DMS53 treated with DMSO at 0.1 percent for 48 hours (cell line): ENCODE data around the gene KANK3.
"Not testable (repeated sequence)": the region's sequence is repeated elsewhere in the genome, so short reads cannot be mapped to it uniquely, and the experiment has no call there.

Experiments
- DNase-seq: peaks from one replicate; lab custom pipeline; 2025; ENCODE audit not compliant: unreplicated experiment; lab: John Stamatoyannopoulos, UW

The KANK3 gene

GRCh38 chr19:8320564-8321066, 22.4 kb downstream of the KANK3 start:
- DNase-seq: no peak

- DNase-seq: no peak
Observed at GRCh38 chr19:8319807-8320520, 23.1 kb downstream of the KANK3 start.

- DNase-seq: not testable (repeated sequence)
Observed at GRCh38 chr19:8318835-8319234, 24.2 kb downstream of the KANK3 start.

GRCh38 chr19:8316351-8317125, 26.5 kb downstream of the KANK3 start:
- no peak for DNase-seq

- DNase-seq: not testable (repeated sequence)
Observed at GRCh38 chr19:8314981-8315640, 28.0 kb downstream of the KANK3 start.

GRCh38 chr19:8311461-8312260, 31.4 kb downstream of the KANK3 start:
- no peak for DNase-seq

GRCh38 chr19:8310342-8311055, 32.6 kb downstream of the KANK3 start:
- no peak for DNase-seq

GRCh38 chr19:8308891-8309291, 34.2 kb downstream of the KANK3 start:
- no peak for DNase-seq

- DNase-seq: peak; percentile 61
Observed at GRCh38 chr19:8307965-8308866, 34.8 kb downstream of the KANK3 start, which contains the start of gene CD320. CD320 (minus strand) TSS chr19:8308358; CDS start chr19:8308290, 68 bp downstream.

GRCh38 chr19:8307400-8307964, 35.6 kb downstream of the KANK3 start:
- DNase-seq: no peak

- DNase-seq: no peak
Observed at GRCh38 chr19:8306235-8307054, 36.6 kb downstream of the KANK3 start.

GRCh38 chr19:8305798-8306197, 37.3 kb downstream of the KANK3 start:
- no peak for DNase-seq

- DNase-seq: no peak
Observed at GRCh38 chr19:8304841-8305621, 38.0 kb downstream of the KANK3 start.

GRCh38 chr19:8302734-8303133, 40.3 kb downstream of the KANK3 start:
- DNase-seq: no peak

GRCh38 chr19:8302357-8302691, 40.7 kb downstream of the KANK3 start:
- no peak for DNase-seq

GRCh38 chr19:8291337-8291736, 51.7 kb downstream of the KANK3 start:
- DNase-seq: not testable (repeated sequence)

- not testable (repeated sequence) for DNase-seq
Observed at GRCh38 chr19:8276508-8276907, 66.6 kb downstream of the KANK3 start.
